GM19099 (cell line): Measurements from ENCODE around the gene BTBD9.

Experiments used
- POLR2A ChIP-seq: IDR thresholded peaks from 3 replicates; pipeline ENCODE4 v1.6.1; 2011; ENCODE audit warnings: low read depth; ENCODE audit not compliant: insufficient read length; ENCODE audit errors: extremely low read depth

Gene BTBD9

GRCh38 chr6:38326837-38327236 lies 312.9 kb downstream of the BTBD9 start:
- no peak for TF ChIP-seq POLR2A

DNA sequence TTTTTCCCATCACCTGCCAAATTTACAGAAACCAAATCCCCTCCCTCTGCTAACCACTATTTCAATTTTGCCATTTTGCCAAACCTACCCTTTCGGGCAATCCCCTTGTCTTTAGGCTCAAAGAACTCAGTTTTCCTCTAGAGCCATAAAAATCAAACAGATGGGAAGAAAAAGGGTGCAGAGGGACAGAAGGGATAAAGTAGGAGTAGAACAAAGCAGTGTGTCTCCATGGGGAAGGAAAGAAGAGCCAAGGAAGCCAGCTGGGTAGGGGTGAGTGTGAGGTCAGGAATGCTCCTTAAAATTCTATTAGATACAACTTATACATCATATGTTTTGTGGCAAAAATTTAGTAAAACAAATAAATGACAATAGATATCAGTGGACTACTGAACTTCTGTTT lies 316.5 kb downstream of the BTBD9 start:
- TF ChIP-seq POLR2A = no peak

DNA sequence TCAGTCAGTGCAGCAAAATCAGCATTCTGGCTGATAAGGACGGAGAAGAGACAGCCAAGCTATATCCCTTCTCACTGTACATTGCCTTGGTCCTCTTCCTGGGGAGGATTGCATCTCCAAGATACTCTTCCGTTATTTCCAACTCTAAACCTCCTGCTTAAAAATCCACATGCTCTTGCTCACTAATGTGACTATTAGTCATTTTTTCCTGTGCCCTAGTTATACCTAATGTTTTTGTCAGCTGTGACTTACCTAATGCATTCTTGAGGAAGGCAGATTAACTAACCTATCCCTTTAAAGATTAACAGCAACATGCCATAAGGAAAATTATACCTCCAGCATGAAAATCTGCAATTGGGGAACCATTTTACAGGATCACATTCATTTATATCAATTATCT lies 317.6 kb downstream of the BTBD9 start:
- TF ChIP-seq POLR2A = no peak

DNA sequence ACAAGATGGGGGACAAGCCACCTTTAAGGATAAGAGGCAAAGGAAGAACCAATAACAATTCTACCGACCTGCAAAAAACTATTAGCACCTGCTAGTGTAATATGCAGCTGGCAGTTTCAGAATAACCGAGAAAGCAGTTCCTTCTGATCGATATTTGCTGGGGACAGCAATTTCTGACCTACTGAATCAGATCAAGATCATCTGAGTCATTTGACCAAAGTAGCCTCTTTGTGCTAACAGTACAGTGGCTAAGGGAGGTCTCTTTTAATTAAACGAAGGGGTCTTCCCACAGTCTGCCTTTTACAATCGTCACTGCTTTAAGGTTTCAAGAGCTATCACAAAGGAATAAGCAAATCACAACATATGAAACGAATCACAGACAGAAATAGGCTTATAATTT lies 318.9 kb downstream of the BTBD9 start:
- no peak for TF ChIP-seq POLR2A

GRCh38 chr6:38320358-38320757 lies 319.4 kb downstream of the BTBD9 start:
- TF ChIP-seq POLR2A = no peak

DNA sequence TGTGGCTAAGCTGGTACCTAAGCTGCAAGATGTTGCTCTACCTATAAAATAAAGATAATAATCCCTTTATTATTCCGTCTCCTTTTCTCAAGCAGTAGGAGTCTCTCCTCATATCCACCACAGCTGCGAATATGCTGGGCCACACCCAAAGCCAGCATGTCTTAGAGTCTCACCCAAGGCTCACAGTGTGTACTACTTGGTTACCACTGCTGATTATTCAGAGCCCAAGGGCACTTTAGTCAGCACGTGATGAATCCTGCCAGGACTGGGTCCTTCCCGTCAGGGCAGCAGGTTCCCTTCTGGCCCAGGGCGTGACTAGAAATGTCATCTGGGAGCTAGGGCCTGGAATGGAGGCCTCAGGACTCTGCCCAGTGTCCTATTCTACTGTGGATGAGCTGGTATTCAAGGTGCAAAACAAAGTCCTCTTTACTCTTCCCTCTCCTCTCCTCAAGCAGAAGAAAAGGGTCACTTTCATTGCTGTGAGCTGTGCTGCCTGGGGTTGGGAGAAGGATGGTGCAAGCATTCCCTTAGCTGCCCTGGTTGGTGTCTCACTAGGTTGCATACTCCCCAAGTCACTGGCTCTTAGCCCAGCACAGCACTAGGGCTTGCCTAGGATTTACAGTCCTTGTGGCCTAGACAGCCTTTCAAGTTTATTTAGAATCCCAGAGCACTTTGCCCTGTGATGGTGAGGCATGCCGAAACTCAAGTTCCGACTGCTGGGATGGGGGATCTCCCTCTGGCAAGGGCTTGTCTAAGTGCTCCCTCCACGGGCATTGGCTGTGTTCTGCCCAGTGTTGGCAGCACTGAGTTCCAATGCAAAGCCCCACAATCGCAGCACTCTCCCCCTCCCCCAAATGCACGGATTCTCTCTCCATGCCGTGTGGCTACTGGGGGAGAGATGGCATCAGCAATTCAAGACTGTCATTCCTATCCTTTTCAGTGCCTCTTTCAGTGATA lies 320.2 kb downstream of the BTBD9 start:
- TF ChIP-seq POLR2A = no peak

DNA sequence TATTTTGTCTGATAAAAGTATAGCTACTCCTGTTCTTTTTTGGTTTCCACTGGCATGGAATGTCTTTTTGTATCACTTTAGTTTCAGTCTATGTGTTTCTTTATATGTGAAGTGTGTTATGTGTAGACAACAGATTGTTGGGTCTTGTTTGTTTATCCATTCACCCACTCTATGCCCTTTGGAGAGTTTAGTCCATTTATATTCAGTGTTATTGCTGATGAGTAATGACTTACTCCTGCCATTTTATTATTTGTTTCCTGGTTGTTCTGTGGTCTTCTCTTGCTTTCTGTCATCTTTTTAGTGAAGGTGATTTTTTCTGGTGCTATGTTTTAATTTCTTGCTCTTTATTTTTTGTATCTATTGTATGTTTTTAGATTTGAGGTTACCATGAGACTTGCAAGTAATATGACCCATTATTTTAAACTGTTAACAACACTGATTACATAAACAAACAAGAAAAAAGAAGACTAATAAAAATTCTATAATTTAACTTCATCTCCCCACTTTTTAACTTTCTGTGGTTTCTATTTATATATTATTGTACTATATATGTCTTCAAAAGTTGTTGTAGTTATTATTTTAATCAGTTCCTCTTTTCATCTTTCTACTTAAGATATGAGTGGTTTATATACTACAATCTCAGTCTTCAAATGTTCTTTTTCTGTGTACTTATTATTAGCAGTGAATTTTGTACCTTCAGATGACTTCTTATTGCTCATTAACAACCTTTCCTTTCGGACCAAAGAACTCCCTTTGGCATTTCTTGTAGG lies 323.4 kb downstream of the BTBD9 start:
- no peak for TF ChIP-seq POLR2A

DNA sequence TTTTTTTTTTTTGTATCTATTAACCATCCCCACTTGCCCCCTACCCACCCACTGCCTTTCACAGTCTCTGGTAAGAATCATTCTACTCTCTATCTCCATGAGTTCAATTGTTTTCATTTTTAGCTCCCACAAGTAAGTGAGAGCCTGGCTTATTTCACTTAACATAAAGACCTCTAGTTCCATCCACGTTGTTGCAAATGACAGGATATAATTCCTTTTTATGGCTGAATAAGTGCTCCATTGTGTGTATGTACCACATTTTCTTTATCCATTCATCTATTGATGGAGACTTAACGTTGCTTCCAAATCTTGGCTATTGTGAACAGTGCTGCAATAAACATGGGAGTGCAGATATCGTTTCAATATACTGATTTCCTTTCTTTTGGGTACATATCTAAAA lies 328.5 kb downstream of the BTBD9 start:
- TF ChIP-seq POLR2A = no peak

GRCh38 chr6:38310061-38310460 lies 329.7 kb downstream of the BTBD9 start:
- TF ChIP-seq POLR2A = no peak

- no peak for TF ChIP-seq POLR2A
Observed at GRCh38 chr6:38307740-38308139, 332.0 kb downstream of the BTBD9 start.

DNA sequence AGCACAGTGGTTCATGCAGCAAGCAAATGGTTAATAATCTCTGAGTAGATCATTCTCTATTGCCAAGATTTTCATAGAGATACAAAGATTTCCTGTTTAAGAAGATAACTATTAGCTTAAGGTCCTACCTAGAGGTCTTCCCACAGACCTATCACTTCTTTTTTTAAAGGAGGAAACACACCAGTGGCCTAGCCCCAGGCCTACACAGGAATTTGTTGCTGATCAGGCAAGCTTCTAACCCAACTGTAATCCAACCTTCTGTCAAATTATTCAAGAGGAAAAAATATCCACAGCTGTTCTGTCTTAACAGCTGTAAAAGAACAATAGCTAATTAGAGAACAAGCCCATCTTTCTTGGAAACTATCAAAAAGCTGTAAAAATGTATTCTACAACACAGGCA lies 332.8 kb downstream of the BTBD9 start:
- no peak for TF ChIP-seq POLR2A

DNA sequence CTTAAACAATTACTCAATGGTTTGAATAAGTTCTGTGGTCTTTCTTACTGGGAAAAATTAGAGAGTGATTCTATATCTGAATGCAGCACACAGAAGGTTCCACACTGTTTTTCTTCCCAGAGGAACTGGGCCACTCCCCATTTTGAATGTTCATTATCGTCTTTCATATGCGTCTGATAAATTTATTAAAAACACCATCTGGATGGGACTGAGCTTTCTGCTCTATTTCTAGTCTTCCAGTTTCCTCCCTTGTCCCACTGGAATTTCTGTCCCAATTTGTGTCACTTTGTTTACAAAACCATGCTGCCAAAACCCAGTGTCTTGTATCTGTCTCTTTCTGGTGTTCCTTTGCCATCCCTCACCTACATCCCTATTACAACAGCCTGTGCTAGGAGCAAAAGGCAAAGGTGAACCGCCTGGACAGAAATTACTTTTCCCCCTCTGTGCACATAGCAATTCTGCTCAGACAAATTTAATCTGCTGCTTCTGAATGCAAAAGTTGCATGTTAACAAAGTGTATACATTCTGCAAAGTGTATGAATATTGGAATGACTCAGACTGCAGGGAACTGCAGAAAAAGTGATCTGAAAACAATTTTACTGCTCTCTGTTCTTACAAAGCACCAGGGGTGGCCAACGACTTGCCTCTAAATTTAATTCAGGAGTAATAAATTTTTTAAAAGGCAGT lies 333.6 kb downstream of the BTBD9 start:
- no peak for TF ChIP-seq POLR2A

DNA sequence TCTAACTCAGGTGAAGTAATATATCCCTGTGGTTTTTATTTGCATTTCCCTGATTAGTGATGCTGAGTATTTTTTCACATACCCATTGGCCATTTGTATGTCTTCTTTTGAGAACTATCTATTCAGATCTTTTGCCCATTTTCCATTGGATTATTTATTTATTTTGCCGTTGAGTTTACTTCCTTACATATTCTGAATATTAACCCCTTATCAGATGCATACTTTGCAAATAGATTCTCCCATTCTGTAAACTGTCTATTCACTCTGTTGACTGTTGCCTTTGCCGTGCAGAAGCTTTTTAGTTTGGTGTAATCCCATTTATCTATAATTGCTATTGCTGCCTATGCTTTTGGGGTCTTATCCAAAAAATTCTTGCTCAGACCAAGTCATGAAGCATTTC lies 336.9 kb downstream of the BTBD9 start:
- no peak for TF ChIP-seq POLR2A

- TF ChIP-seq POLR2A = no peak
Observed at GRCh38 chr6:38302081-38302480, 337.6 kb downstream of the BTBD9 start.

GRCh38 chr6:38290133-38290799 lies 349.5 kb downstream of the BTBD9 start:
- no peak for TF ChIP-seq POLR2A
